NT2/D1 (cell line): ENCODE data around the gene NPSR1.

ENCODE experiments used
- SUZ12 ChIP-seq: IDR thresholded peaks from 2 replicates; pipeline ENCODE4 v1.6.1; 2011; ENCODE audit not compliant: insufficient read length, insufficient read depth; ENCODE audit errors: extremely low read depth
- YY1 ChIP-seq: IDR thresholded peaks from 2 replicates; pipeline ENCODE4 v1.6.1; 2011; ENCODE audit not compliant: insufficient read length, insufficient read depth
- ZNF274 ChIP-seq: IDR thresholded peaks from 2 replicates; pipeline ENCODE4 v1.6.1; 2011; ENCODE audit warnings: mild to moderate bottlenecking, low read depth, low read length

- TF ChIP-seq SUZ12 (no peak), ZNF274 (no peak), YY1 (no peak)
These were observed 187.8 kb downstream of the NPSR1 start for GRCh38 chr7:34845666-34846361.
